HG03342 (cell line): ENCODE measurements around the gene FAM240A.
"Not testable (repeated sequence)": the region's sequence is repeated elsewhere in the genome, so short reads cannot be mapped to it uniquely, and the experiment has no call there.

Experiments used
- ATAC-seq: cut with Tn5 transposase; IDR thresholded peaks from one replicate; pipeline ENCODE4 v1.9.1; 2021; ENCODE audit warnings: mild to moderate bottlenecking, moderate library complexity; ENCODE audit not compliant: unreplicated experiment

The FAM240A gene

DNA sequence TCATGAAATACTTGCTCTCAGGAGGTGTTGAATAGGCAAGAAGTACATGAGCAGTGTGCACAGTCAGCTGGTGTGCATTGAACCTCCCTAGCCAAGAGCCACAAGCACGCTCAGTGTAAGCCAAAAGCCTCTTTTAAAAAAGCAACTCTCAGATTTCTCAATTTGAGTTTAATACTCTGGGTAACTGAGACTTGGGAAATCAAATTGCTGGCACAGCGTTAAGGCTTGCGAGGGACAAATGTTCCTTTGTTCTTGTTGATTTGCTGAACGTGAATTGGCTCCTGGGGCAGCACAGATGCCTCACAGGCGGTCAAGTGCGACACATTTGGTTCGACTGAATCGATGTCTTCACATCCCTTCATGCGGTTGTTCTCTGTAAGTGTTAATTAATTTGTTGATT lies at the start of gene FAM240A:
FAM240A (plus strand) TSS at position 202 of the 400 bp plus-strand sequence; CDS start at position 361, 159 bp downstream.
- ATAC-seq, result no peak

DNA sequence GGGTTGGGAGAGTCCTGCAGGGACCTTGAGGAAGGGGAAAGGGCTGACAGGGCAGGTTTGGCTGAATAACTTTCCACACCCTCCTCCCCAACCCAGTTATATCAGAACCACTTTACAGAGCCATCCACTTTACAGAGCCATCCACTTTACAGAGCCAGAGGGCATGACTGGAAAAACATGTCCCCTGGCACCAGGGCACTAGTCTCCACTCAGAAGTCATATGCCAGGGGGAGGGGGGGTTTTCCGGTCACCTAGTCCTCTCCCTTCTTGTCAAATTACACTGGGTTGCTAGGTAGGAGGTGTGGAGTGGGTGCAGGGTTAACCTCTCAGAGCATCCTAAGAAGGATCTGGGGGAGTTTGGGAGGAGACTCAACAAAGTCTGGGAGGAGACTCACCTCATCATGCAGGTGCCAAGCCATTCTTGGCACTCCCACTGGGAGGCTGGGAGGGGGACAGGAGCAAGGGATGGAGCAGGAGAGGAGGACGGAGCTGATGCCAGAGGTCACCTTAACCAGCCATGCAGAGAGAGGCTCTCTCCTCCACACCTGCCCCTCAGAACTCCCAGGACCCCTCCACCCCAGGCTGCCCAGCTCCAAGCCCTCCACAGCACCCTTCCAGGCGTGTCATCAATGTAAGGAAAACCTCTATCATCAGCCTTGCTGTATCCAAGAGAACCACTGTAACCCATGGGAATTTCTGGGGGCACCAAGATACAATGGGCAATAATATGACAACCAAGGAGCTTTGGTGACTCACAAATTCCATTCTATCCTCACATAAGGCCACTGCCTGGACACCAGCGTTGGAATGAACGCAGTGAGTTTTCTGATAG lies 47.9 kb upstream of the FAM240A start:
- ATAC-seq, result no peak

DNA sequence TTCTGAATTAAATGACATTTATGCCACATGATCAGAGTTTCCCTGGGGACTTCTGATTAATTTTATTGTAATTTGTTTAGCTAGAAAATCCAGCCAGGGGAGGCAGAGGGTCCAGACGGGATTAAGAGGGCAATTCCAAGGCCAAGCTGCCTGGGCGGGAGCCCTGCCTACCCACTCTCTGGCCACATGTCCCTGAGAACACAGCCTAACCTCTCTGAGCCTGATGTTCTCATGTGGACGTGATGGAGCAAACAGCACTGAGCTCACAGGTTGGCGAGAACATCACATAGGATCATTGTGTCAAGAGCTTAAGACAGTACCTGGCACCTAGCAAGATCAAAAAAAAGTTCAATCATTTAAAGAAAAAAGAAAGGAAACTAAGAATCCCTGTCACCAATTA lies 47.2 kb upstream of the FAM240A start:
- ATAC-seq, result no peak

DNA sequence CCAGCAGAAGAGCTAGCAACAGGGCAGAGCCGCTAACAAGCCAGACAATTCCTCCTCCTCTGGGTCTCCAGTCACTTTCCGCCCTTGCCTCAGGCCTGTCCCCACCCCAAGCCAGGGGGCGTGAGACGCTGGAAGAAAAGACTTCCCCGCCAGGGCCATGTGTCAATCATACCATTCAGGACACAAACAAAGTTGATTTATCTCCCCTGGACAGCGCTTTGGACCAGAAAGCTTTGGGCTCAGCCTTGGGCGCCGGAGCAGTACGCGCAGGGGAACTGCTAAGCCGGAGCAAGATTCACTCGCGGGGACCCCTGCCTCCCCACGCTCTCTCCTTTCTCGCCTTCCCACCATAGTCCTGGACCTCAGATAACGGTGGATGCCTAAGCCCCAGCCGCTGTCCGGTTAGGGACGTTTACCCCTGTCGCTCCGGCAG lies 46.7 kb upstream of the FAM240A start:
- ATAC-seq, result no peak

DNA sequence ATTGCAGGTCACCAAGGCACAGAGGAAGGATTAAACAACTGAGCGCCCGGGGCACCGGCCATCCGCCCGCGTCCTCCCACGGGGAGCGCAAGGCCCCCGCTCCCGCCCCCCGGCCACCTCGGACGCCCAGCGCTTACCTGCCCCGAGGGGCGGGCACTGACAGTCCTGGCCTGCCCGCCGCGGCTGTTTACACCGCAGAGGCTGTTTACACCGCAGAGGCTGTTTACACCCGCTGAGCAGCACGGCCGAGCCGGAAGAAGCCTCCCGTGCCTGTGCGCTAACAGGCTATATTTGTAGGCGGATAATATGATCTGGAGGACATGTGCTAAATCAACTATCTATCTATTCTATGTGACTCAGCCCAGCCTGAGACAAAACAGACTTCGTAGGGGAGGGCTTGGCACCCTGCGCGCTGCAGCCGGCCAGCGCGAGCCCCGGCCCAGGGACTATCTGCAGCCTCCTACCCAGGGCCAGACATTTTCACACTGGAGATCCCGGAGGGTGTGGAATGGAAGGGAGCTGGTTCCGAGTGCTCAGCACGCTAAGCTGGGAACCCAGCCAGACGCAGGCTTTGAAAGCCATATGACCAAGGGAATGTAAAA lies 46.2 kb upstream of the FAM240A start, which contains the start of gene LRRC2:
LRRC2 (minus strand) TSS at position 263 of the 602 bp plus-strand sequence. CDS start 14,711 bp downstream, outside the sequence.
- no peak for ATAC-seq

DNA sequence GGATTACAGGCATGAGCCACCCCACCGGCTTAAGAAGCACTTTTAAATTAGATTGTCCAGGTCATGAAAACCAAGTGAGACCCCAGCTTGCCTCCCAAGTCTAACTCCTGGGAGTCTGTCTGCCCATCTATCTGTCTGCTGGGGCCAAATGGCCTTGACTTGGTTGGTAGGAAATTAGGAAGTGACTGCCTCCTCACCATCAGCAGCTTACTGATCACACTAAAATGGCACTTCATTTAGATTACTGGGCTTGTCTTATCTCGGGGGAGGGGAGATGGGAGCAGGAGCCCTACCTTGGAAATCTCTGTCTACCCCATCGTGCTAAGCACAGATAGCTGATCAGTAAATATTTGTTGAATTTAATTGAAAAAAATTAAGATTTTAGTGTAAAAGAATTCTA lies 40.6 kb upstream of the FAM240A start:
- no peak for ATAC-seq

DNA sequence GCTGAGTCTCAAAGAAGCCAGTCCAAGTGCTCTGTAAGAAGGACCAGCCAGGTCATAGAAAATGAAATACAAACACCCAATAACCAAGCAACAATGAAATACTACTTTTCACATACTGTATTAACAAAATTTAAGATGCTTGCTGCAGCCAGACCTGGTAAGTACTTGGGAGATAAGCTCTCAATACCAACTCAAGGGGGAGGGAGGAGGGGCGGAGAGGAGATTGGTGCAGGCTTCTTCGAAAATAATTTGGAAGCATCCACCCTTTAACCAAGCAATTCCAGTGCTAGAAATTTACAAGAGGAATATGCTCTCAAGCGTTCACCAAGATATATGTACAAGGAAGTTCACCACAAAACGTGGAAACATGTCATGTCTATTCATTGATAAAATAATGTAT lies 38.6 kb upstream of the FAM240A start:
- ATAC-seq, result no peak

DNA sequence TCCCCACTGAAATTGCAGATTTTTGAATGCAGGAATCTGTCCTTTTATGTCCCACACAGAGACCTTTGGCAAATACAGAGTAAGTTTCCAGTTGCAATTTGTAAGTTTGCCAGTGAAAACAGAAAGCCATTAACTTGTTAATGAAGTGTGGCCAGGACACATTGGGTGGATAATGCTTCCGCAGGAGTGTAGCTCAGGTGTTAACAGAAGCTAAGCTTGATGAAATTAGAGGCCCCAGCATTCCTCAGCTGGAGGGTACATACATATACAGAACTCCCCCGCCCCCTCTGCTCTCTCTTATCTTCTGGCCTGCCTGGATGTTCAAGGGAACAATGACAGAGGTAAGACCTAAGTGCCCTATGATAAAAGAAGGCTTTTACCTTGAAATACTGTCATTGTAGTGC lies 38.1 kb upstream of the FAM240A start:
- ATAC-seq, result no peak

DNA sequence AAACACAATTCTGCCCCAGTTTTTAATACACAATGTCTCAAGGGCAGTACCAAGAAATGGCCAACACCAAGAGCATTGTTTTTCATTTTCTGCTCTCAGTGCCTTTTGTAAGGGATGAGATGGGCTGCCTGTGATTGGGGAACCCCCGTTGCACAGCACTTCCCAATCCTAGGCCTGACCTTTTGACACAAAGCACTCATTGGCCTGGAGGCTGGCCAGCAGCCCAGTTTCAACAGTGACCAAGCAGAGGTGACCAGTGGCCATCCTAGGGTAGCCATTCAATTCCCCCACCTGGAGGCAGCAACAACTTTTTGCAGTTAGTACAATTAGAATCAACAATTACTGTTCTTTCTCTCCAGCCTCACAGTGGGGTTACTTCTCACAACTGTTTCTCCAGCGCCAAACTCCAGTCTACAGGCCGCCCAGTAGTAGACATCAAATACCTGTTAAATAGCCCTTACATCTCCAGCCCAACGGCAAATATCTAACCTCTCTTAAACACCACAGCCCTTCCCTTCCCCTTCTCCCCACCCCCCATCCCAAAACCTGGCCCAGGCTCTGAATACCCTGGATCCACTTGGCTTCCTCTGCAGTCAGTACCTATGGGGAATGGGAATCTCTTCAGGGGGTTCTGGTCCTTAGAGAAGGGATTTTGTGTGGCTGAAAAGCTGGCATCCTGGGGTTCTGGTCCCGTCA lies 37.3 kb upstream of the FAM240A start:
- no peak for ATAC-seq

DNA sequence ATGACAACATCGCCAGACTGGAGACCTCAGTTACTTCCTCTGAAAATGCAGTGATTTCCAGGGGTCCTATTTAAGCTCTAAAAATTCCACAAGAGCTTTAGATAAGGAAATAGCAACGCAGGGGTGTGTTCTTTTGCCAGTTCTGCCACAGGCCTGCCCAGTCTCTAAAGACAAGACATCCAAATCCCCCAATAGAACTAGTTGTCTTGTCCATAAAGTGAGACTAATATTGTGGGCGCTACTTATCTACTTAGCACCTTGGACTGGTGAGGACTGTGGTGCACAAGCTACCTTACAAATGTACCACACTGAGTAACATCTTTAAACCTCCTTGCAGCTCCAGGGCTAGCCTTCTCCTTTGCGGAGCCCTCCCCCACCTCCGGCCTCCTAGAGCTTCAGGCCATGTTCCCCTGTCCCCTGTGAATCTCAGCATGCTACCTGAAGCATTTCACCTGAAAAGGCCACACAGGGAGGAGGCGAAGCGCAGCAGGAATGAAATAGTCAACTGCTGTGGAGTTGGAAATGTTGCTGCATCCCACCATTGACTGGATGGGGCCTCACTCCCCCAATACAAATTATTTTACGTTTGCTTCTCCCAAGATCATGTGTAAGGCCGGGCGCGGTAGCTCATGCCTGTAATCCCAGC lies 36.6 kb upstream of the FAM240A start:
- no peak for ATAC-seq

DNA sequence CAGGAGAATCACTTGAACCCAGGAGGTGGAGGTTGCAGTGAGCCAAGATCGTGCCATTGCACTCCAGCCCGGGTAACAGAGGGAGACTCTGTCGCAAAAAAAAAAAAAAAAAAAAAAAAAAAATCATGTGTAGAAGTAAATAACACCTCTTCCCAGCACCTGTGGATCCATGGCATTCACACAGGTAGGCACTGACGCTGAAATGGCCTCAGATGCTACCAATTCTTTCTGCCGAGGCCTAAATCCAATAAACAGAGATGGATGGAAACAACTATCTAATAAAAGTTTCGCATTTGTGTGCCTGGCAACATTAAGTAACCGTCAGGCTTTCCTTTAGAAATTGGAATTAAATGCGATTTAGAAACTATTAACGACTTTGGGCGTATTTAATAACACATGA lies 35.9 kb upstream of the FAM240A start:
- no peak for ATAC-seq

DNA sequence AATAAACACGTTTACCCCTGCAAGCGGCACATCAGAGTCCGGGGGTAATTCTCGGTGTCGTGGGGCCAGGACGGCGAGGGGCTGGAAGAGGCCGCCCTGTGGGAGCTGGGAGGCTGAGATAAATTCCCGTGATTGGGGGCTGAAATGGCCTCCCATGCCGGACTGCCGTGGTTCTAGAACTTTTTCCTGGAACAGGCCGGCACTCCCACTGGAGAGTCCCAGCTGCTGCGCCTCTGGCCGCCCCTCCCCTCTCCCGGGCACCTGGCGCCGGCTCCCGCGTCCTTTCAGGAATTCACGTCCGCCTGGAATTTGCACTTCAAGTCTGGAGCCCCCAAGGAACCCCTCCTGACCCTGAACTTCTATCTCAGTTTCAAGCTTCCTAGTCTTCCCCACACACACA lies 35.4 kb upstream of the FAM240A start:
- ATAC-seq, result no peak

DNA sequence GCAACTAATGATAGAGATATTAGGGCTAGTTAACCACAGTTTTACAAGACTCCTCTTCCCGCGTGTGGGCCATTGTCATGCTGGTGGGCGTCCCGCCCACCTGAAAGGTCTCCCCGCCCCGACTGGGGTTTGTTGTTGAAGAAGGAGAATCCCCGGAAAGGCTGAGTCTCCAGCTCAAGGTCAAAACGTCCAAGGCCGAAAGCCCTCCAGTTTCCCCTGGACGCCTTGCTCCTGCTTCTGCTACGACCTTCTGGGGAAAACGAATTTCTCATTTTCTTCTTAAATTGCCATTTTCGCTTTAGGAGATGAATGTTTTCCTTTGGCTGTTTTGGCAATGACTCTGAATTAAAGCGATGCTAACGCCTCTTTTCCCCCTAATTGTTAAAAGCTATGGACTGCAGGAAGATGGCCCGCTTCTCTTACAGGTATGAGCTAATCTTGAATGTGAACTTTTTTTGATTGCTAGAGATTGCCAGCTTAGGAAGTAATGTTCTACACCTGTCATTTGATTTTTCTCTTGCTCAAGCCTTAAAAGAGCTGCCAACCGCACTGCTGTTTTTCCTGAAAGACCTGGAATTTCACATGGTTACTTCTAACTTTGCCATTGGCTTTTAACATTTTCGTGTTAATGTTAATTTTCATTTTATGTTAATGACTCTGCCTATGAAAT lies 34.6 kb upstream of the FAM240A start:
- ATAC-seq, result not testable (repeated sequence)

DNA sequence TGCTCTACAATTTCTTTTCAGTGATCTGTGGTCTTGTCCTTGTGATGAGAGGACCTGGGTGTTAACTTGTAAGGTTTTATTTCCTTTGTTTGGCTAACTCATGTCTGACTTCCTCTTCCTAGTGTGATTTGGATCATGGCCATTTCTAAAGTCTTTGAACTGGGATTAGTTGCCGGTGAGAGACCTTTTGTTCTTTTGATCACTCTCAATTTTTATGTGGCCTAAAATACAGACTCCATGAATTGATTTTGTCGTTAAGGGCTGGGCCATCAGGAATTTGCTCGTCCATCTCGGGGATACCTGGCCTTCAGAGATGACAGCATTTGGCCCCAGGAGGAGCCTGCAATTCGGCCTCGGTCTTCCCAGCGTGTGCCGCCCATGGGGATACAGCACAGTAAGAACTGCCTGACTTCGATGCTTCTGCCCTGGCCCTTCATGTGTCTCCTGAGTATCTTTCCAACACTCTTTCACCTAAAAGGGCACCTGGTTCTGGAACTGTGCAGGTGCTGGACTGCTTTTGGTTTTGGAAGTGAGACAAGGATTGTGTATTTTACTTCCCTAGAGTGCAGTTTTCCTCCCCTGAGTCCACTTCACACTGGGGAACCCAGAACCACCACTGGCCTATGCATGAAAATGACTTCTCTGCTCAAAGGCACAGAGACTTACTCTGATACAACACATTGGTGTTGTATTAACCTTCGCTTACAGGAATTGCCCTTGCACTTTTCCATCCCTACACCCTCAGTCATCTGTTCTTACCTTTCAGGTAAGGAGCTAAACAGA lies 33.2 kb upstream of the FAM240A start:
- no peak for ATAC-seq

DNA sequence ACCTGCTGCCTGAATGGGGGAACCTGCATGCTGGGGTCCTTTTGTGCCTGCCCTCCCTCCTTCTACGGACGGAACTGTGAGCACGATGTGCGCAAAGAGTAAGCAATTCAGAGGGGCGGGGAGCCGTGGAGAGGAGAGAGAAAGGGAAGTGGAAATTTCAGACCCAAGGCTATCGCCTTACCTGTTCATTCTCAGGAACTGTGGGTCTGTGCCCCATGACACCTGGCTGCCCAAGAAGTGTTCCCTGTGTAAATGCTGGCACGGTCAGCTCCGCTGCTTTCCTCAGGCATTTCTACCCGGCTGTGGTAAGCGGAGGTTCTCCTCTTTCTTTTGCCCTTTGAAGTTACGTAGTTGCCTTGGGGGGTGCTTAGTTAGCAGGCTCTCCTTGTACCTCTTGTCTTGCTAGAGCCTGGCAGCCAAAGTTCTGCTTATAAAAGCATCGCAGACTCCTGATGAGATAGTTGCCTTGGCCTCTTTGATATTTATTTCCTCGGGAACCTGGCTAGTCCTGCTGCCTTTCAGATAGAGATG lies 32.5 kb upstream of the FAM240A start:
- ATAC-seq, result no peak

DNA sequence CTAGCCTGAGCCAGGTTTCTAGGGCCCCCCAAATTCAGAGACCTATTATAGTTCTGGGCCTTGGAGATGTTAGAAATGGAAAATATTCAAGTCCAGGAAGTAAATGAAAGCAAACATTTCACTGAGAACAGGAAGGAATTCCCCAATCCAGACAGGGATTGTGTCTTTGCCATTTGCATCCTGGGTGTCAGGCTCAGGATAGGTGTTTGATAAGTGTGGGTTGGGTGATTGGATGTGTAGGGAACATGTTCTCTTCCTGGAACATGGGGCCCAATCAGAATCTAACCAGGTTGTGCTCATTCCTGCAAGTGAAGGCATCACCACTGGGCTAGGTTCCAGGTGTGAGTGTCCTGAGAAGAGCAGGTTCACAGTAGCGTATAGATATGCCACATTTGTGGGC lies 31.6 kb upstream of the FAM240A start:
- no peak for ATAC-seq

DNA sequence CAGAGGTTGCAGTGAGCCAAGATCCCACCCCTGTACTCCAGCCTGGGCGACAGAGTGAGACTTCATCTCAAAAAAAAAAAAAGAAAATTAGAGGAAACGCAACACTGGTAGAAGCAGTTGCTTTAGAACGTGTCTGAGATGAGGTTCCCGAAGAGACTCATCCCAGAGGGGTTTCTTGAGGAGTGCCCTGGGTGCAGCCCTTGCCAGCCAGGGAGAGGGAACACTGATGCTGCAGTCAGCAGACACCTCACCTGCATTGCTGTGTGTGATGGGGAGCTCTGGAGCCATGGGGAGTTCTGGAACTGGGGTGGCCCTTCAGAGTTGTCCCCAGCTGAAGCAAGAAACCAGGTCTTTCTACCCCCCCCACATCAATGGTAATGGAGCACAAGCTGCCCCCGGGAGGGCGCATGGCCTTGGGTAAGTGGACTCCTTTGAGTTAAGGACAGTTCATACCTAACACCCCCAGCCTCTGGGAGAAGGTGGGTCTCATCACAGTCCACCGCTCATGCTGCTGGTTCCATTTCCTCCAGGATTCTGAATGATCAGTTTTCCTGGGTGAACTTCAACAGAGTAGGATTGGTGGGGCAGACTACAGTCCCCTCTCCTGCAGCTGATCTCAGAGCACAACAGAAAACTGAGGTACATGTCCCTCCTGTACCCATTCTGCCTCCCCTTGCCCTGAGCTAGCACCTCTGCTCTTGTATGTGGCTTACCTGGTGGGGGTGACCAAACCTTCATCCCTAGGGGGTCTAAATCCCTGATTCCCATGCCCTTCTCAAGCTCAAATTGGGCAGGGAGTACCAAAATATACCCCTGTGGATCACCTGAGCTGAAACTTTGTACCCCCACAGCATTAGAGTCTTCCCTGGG lies 27.5 kb upstream of the FAM240A start:
- no peak for ATAC-seq

DNA sequence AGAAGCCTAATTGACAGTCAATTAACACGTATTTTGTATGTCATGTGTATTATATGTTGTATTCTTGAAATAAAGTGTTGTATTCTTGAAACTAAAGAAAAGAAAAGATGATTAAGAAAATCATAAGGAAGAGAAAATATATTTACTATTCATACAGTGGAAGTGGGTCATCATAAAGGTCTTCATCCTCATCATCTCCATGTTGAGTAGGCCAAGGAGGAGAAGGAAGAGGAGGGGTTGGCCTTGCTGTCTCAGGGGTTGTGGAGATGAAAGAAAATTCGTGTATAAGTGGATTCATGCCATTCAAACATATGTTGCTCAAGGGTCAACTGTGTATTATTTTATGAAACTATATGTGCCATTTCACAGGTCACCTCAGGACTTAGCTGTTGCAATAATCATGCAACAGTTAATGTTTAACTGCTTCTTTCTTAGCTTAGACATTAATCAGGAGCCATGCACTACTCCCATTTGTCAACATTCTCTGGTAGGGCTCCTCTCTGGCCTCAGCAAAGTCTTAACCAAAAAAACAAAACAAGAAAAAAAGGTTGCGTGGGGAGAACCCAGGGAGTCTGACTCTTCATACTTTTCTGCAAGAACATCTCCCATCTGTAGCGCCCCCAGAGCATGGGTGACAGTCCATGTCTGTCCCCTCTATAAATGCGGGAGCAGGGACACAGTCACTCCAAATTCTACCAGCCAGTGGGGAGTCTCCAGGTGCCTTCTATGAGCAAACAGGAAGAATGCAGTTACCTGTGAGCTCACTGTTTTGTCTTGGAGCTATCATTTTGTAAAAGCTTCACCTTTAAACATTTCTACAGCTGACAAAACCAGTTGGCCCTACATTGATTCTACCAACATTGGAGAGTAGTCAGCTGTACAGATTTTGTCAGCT lies 26.3 kb upstream of the FAM240A start:
- ATAC-seq, result no peak
